Ectodermal cell (in vitro differentiated cells): ENCODE measurements around the gene MGAT2.
A peak's percentile ranks its signal among the peaks of the same experiment; 100 is the strongest.

Experiments
- H3K27ac ChIP-seq: 2 replicates; pipeline ENCODE4 v1.7.0; 2013; ENCODE audit warnings: mild to moderate bottlenecking, low read depth, low read length; ENCODE audit not compliant: insufficient read depth, poor library complexity, severe bottlenecking
- H3K27me3 ChIP-seq: 2 replicates; pipeline ENCODE4 v1.7.0; 2013; ENCODE audit warnings: mild to moderate bottlenecking, low read length; ENCODE audit not compliant: insufficient read depth, control insufficient read depth, poor library complexity, severe bottlenecking
- H3K36me3 ChIP-seq: one replicate; pipeline ENCODE4 v1.7.0; 2013; ENCODE audit warnings: low read length; ENCODE audit not compliant: control insufficient read depth, insufficient read depth
- H3K4me1 ChIP-seq: one replicate; pipeline ENCODE4 v1.7.0; 2013; ENCODE audit warnings: low read length; ENCODE audit not compliant: control insufficient read depth, insufficient read depth
- H3K4me3 ChIP-seq: 2 replicates; pipeline ENCODE4 v1.7.0; 2013; ENCODE audit warnings: low read depth, low read length, control low read depth; ENCODE audit not compliant: insufficient read depth
- H3K9me3 ChIP-seq: 2 replicates; pipeline ENCODE4 v1.7.0; 2013; ENCODE audit warnings: mild to moderate bottlenecking, low read length, moderate library complexity; ENCODE audit not compliant: control insufficient read depth
- WGBS, 2 experiments: methylation state at CpG; one replicate each; pipeline ENCODE4 v1.1.7; 2013; ENCODE audit warnings: missing lambda C conversion rate in 2 of 2; 5-methylcytosine and 5-hydroxymethylcytosine counted together

The MGAT2 gene

DNA sequence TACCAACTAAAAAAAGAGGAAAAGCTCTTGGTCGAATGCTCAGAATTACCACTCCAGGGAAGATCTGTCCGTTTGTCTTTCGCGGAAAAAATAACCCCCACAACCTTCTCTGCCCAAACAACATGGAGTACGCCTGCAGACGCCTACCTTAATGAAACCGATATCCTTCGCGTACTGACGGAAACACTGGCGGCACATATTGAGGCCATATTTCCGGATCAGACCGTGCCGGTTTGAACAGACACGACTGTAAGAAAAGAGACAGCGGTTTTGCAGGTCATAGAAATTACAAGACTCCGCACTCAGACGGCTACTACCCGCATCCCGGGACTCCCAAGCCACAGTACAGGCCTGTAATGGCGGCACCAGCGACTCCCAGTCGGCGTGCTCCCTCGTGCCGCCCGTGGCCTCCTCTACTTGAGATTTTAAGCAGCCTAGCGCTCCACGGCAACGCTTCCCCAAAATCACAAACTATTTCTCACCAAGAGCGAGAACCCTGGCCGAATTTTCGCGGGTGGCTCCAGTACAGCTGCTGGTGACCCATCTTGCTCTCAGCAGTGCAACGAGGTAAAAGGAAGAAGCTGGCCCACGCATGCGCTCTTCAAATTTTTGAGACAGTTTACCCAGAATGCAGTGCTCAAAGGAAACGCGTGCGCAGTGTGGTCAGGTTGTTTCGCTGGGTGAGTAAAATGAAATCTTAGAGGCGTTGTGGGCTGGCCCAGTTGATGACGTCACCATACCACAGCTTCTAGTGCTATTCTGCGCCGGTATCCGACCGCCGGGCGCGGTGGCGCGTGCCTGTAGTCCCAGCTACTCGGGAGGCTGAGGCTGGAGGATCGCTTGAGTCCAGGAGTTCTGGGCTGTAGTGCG is 34.6 kb upstream of the MGAT2 start, which contains the start of gene RPS29:
RPS29 (minus strand) TSS at position 578 of the 870 bp plus-strand sequence; CDS start at position 544, 34 bp downstream.
- Histone ChIP-seq H3K9me3 (no peaks in the 10 kb centered on the region), H3K4me1 (peaks cover 7% of the 10 kb centered on the region), H3K4me3 (peak within 1 kb of the TSS; percentile 99), H3K36me3 (peaks cover 24% of the 10 kb centered on the region), H3K27me3 (no peaks in the 10 kb centered on the region), H3K27ac (peak within 1 kb of the TSS; percentile 88)
- WGBS, 2 experiments = 0% methylated on average over 52 of the region's 55 CpGs

GRCh38 chr14:49586673-49587460 is 33.7 kb upstream of the MGAT2 start:
- H3K36me3 ChIP-seq = peaks cover 24% of the 10 kb centered on the region
- 0 to 3% methylated on average over 3 to 7 of the region's 21 CpGs for whole genome bisulfite sequencing, 2 experiments
- H3K27ac ChIP-seq = peak overlapping the region; percentile 88
- H3K27me3 ChIP-seq = no peaks in the 10 kb centered on the region
- H3K4me3 ChIP-seq = peak overlapping the region; percentile 30
- peaks cover 7% of the 10 kb centered on the region for H3K4me1 ChIP-seq
- no peaks in the 10 kb centered on the region for H3K9me3 ChIP-seq

DNA sequence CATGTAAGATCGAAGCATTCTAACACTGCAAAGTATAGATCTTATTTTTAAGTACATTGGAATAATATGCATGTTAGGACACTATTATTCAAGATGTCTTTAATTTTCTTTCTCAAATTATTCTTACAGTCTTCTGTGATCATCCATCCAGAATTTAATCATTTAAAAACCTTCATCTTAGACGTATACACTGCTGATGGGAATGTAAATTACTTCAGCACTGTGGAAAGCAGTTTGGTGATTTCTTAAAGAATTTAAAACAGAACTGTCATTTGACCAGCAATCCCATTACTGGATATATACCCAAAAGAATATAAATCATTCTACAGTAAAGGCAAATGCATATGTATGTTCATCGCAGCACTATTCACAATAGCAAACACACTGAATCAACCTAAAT is 31.2 kb upstream of the MGAT2 start:
- Histone ChIP-seq H3K36me3 (peaks cover 2% of the 10 kb centered on the region), H3K4me1 (no peaks in the 10 kb centered on the region), H3K27me3 (no peaks in the 10 kb centered on the region), H3K9me3 (no peaks in the 10 kb centered on the region), H3K4me3 (no peak overlapping the region), H3K27ac (no peak overlapping the region)
- WGBS, 2 experiments = 80 to 94% methylated on average over 2 of the region's 3 CpGs

- Histone ChIP-seq H3K36me3 (no peaks in the 10 kb centered on the region), H3K27me3 (peaks cover 5% of the 10 kb centered on the region), H3K4me3 (no peak overlapping the region), H3K27ac (no peak overlapping the region), H3K9me3 (no peaks in the 10 kb centered on the region), H3K4me1 (no peaks in the 10 kb centered on the region)
- 89 to 97% methylated on average over 1 to 3 of the region's 3 CpGs for WGBS, 2 experiments
Observed at GRCh38 chr14:49593016-49593415, 27.6 kb upstream of the MGAT2 start.

DNA sequence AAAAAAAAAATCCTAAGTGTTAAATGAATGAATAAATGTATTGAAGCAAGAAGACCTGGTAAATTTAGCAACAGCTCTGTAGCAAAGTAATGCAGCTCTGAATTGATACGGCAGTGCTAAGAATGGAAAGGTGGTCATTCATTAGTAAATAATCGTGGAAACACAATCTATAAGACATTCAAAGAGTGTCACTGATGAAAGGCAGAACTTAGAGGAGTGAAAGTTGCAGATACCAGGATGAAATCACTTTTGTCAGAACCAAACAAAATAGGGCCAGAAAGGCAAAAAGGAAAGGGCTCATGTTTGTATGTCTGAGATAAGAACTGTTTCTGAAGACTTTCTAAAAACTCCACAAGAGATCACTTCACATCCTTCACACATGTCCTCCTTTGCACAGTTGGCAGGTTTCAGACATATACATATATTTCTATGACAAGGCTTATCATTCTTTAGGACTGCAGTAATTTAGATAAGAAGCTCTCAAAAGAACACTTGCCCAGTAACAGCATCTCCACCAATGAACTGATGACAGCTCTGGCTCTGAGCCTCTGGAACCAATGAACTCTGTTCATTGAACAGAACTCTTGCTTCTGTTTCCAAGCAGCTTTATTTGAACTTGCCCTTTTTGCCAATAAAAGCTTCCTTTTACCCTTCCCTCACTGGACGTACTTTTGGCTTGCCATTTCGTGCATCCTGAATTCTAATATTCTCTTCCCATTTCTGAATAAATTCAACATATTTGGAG is 26.1 kb upstream of the MGAT2 start:
- 87 to 90% methylated on average over 4 of the region's 4 CpGs for WGBS, 2 experiments
- H3K9me3 ChIP-seq = no peaks in the 10 kb centered on the region
- no peaks in the 10 kb centered on the region for H3K4me1 ChIP-seq
- peaks cover 5% of the 10 kb centered on the region for H3K27me3 ChIP-seq
- no peak overlapping the region for H3K4me3 ChIP-seq
- no peaks in the 10 kb centered on the region for H3K36me3 ChIP-seq
- H3K27ac ChIP-seq = no peak overlapping the region

DNA sequence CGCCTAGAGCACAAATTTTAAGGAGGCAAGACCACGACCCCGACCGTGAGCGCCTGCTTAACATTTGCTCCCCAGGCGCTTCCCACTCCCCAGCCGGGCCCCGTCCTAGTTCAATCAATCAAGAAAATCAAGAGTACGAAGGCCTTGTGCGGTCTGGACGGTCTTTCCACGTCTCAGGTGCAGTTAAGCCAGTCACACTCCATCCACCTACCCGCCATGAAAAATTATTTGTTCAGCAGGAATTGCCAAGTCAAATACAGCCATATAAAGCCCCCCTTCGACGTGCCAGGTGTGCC is 22.5 kb upstream of the MGAT2 start:
- H3K36me3 ChIP-seq = no peaks in the 10 kb centered on the region
- H3K27ac ChIP-seq = no peak overlapping the region
- H3K4me1 ChIP-seq = no peaks in the 10 kb centered on the region
- H3K4me3 ChIP-seq = peak overlapping the region; percentile 70
- 1% methylated on average over 15 of the region's 15 CpGs for WGBS, 2 experiments
- H3K9me3 ChIP-seq = no peaks in the 10 kb centered on the region
- peaks cover 5% of the 10 kb centered on the region for H3K27me3 ChIP-seq

DNA sequence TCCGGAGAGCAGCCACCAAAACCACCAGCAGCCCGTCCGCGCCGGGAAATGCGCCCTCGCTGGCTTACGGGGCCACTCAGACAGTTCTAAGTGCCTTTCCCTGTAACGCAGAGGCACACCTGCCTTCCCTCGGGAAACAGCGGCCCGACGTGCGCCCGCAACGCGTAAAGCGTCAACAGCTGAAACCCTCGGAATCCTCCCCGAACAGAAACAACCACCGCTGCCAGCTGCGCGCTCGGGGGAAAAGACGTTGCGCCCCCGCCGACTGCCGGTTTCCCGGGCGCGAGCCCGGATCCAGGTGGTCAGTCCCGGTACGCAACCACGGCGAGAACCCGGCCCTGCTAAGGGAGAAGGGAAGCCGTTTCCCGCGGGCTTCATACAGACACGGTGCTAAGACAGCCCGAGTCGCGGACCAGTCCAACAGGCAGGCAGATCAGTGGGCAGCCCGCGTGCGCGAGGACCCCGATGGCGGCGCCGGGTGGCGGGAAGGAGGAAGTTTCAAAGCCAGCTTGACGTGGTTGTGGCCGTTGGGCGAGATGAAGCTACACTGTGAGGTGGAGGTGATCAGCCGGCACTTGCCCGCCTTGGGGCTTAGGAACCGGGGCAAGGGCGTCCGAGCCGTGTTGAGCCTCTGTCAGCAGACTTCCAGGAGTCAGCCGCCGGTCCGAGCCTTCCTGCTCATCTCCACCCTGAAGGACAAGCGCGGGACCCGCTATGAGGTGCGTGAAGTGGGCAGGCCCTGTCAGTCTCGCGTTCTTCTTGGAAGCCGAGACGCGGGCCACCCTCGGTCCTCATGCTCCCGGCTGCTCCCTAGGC is 21.9 kb upstream of the MGAT2 start, which contains the start of gene LRR1:
LRR1 (plus strand) TSS at position 456 of the 816 bp plus-strand sequence; CDS start at position 537, 81 bp downstream.
- Histone ChIP-seq H3K4me1 (no peaks in the 10 kb centered on the region), H3K27me3 (peaks cover 5% of the 10 kb centered on the region), H3K36me3 (no peaks in the 10 kb centered on the region), H3K27ac (peak within 1 kb of the TSS; percentile 81), H3K4me3 (peak within 1 kb of the TSS; percentile 70), H3K9me3 (no peaks in the 10 kb centered on the region)
- 0% methylated on average over 77 of the region's 77 CpGs for WGBS, 2 experiments

DNA sequence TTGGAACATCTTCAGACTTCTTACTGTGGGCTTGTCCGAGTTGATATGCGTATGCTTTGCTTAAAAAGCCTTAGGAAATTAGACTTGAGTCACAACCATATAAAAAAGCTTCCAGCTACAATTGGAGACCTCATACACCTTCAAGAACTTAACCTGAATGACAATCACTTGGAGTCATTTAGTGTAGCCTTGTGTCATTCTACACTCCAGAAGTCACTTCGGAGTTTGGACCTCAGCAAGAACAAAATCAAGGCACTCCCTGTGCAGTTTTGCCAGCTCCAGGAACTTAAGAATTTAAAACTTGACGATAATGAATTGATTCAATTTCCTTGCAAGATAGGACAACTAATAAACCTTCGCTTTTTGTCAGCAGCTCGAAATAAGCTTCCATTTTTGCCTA is 13.0 kb upstream of the MGAT2 start:
- no peak overlapping the region for H3K27ac ChIP-seq
- H3K27me3 ChIP-seq = no peaks in the 10 kb centered on the region
- H3K9me3 ChIP-seq = no peaks in the 10 kb centered on the region
- H3K36me3 ChIP-seq = peaks cover 12% of the 10 kb centered on the region
- 86 to 89% methylated on average over 6 of the region's 6 CpGs for WGBS, 2 experiments
- H3K4me3 ChIP-seq = no peak overlapping the region
- H3K4me1 ChIP-seq = no peaks in the 10 kb centered on the region

DNA sequence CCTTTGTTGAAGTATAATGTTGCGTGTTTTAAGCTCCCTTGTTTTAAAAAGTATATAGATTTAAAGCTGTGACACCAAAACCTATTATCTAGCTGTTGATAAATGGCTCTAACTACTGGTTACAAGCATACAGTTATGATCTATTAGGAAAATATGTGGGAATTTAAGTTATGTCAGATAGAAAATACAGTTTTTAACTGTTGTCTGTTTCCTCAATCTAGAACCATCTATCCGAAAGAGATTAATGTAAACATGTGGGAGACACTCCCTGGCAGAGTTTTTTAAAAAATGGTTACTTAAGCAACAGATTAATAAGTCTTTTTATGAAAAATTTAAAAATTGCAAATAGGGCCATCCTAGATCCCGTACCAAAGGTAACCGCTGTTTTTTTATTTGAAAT is 8.3 kb upstream of the MGAT2 start:
- no peak overlapping the region for H3K27ac ChIP-seq
- WGBS, 2 experiments = 97% methylated on average over 3 to 4 of the region's 4 CpGs

More for the DNA sequence above, 8.3 kb upstream of the MGAT2 start:
- peaks cover 10% of the 10 kb centered on the region for H3K36me3 ChIP-seq
- H3K4me3 ChIP-seq = no peak overlapping the region
- H3K9me3 ChIP-seq = no peaks in the 10 kb centered on the region
- H3K4me1 ChIP-seq = no peaks in the 10 kb centered on the region
- no peaks in the 10 kb centered on the region for H3K27me3 ChIP-seq
